Neural crest cell (in vitro differentiated cells): ENCODE results near the gene PGM1. TPM values are rescaled to one million over a fixed set of nuclear protein-coding genes. Genes with fewer than 3 reads are reported as not detected.

Experiments
- DNase-seq: peaks from one replicate; pipeline ENCODE4 v3.0.0; 2021; ENCODE audit warnings: low read depth, mixed read lengths, low spot score
- H3K27ac Mint-ChIP-seq: one replicate; pipeline ENCODE4 v1.8.0; 2021; ENCODE audit warnings: mild to moderate bottlenecking, mixed read lengths; ENCODE audit not compliant: unreplicated experiment
- H3K27me3 Mint-ChIP-seq: 2 replicates; pipeline ENCODE4 v1.8.0; 2021; ENCODE audit warnings: low read depth, mild to moderate bottlenecking, mixed read lengths
- H3K36me3 Mint-ChIP-seq: 2 replicates; pipeline ENCODE4 v1.8.0; 2021; ENCODE audit warnings: low read depth, mild to moderate bottlenecking, mixed read lengths
- H3K4me1 Mint-ChIP-seq: 2 replicates; pipeline ENCODE4 v1.8.0; 2021; ENCODE audit warnings: mixed read lengths
- H3K4me3 Mint-ChIP-seq: one replicate; pipeline ENCODE4 v1.8.0; 2021; ENCODE audit warnings: mild to moderate bottlenecking, mixed read lengths
- H3K9me3 Mint-ChIP-seq: 2 replicates; pipeline ENCODE4 v1.8.0; 2021; ENCODE audit warnings: mixed read lengths
- CTCF ChIP-seq: fragments of 200-600 bp; sonication (generic); conservative IDR thresholded peaks from 2 replicates; pipeline ENCODE4 v1.5.0; 2021; ENCODE audit warnings: antibody characterized with exemption, mild to moderate bottlenecking
- total RNA-seq: library from RNA; stranded (reverse); gene quantifications from 2 replicates; pipeline ENCODE4 v1.2.1, GENCODE V29; 2021

PGM1 gene
- total RNA-seq, 1 donor from 2014 or later: 35.3 TPM

- Mint-ChIP-seq H3K4me3 (no peak overlapping the region), H3K27ac (no peak overlapping the region)
Observed at GRCh38 chr1:63693944-63694571, 100.8 kb downstream of the PGM1 start.

GRCh38 chr1:63698001-63698838 lies 105.0 kb downstream of the PGM1 start:
- TF ChIP-seq CTCF: no peak
- Mint-ChIP-seq H3K9me3 (peaks cover 3% of the 10 kb centered on the region), H3K4me1 (peaks cover 13% of the 10 kb centered on the region), H3K27me3 (no peaks in the 10 kb centered on the region), H3K27ac (peak overlapping the region; percentile 16), H3K36me3 (no peaks in the 10 kb centered on the region), H3K4me3 (no peak overlapping the region)
- no peak for DNase-seq

More at GRCh38 chr1:63693944-63694571, 100.8 kb downstream of the PGM1 start:
- Mint-ChIP-seq H3K36me3 (no peaks in the 10 kb centered on the region), H3K9me3 (peaks cover 3% of the 10 kb centered on the region), H3K27me3 (no peaks in the 10 kb centered on the region), H3K4me1 (peaks cover 14% of the 10 kb centered on the region)
- DNase-seq: no peak
- TF ChIP-seq CTCF: no peak

GRCh38 chr1:63701187-63701586 lies 108.0 kb downstream of the PGM1 start:
- Mint-ChIP-seq H3K9me3 (peaks cover 3% of the 10 kb centered on the region), H3K27me3 (no peaks in the 10 kb centered on the region), H3K36me3 (no peaks in the 10 kb centered on the region), H3K4me1 (peaks cover 19% of the 10 kb centered on the region), H3K27ac (peak overlapping the region; percentile 21), H3K4me3 (no peak overlapping the region)
- TF ChIP-seq CTCF: no peak
- no peak for DNase-seq

- no peak for TF ChIP-seq CTCF
- no peaks in the 10 kb centered on the region for H3K9me3 Mint-ChIP-seq
- no peak overlapping the region for H3K4me3 Mint-ChIP-seq
- no peak for DNase-seq
- H3K27ac Mint-ChIP-seq: no peak overlapping the region
- H3K36me3 Mint-ChIP-seq: no peaks in the 10 kb centered on the region
- peaks cover 13% of the 10 kb centered on the region for H3K4me1 Mint-ChIP-seq
- H3K27me3 Mint-ChIP-seq: peaks cover 5% of the 10 kb centered on the region
Observed at GRCh38 chr1:63703701-63704107, 110.5 kb downstream of the PGM1 start.

GRCh38 chr1:63704443-63704842 lies 111.2 kb downstream of the PGM1 start:
- DNase-seq: no peak
- Mint-ChIP-seq H3K4me1 (peaks cover 13% of the 10 kb centered on the region), H3K9me3 (no peaks in the 10 kb centered on the region), H3K27me3 (peaks cover 5% of the 10 kb centered on the region), H3K4me3 (no peak overlapping the region), H3K36me3 (no peaks in the 10 kb centered on the region), H3K27ac (no peak overlapping the region)
- no peak for TF ChIP-seq CTCF
